ENCODE data around the gene ABI1. TPM values are rescaled to one million over a fixed set of nuclear protein-coding genes. Genes with fewer than 3 reads are reported as not detected.

ABI1 gene
- total and polyA plus RNA-seq, 5 experiments from 2014 or later: 61.7 to 71.9 (median 64.9) TPM

DNA sequence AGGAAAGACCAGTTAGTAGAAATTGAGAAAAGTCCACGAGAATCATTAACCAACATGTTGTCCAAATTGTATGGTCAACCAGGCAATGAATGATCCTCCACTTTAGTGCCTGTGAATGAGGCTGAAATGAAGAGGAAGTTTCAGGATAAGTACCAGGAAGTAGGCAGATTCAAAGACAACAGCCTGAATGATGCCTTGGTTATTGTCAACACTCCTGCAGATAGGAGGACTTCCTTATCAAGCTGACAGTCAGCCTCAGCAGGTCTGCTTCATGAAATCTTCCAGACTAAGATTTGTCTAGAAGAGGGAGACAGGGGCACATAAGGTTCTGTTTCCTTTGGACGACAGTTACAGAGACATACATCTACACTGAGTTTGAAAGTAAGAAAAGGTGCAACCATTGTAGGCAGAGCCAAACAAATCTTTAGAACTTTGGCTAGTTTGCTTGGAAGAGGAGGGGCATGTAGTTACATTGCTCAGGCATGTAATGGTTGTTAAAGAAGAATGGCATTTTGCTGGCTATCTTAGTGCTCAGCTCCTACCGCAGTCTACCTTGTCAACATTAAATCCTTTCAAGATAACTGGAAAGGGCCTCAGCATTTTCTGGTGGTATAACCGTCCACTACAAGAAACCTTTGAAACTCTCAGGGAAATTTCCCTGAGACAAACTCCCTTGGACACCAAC is 81.4 kb downstream of the ABI1 start:
- no peaks in the 10 kb centered on the region for H3K27me3 Mint-ChIP-seq
- POLR2A ChIA-PET: no interaction called here

DNA sequence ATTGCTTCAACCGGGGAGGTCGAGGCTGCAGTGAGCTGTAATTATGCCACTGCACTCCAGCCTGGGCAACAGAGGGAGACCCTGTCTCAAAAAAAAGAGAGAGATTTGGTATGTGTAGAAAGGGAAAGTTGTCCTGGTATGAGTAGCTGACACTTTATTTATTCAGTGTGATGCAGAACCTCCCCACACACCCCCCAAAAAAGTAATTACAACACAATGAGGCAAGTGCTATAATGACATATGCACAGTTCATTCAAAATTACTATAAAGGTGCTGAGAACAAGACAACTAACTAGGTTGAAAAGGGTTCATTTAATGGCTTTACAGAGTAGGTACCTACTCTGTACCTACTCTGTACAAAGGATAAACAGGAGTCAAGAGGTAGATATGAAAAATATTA is 83.1 kb downstream of the ABI1 start:
- DNase-seq: no peak
- Mint-ChIP-seq H3K27me3 (no peaks in the 10 kb centered on the region), H3K4me3 (peak overlapping the region in 1 of 10 donors; percentile 12), H3K36me3 (peaks cover 0 to 20% (median 8%) of the 10 kb centered on the region in 3 donors), H3K9me3 (no peaks in the 10 kb centered on the region), H3K27ac (peak overlapping the region in 7 of 10 donors; percentile 41 to 74 (median 62)), H3K4me1 (peaks cover 33 to 87% (median 84%) of the 10 kb centered on the region in 4 donors)
- no peak for ATAC-seq
- POLR2A ChIA-PET: no interaction called here

More for the DNA sequence above, 81.4 kb downstream of the ABI1 start:
- Mint-ChIP-seq H3K4me3 (peak overlapping the region in 1 of 10 donors; percentile 29), H3K36me3 (peaks cover 0 to 17% (median 8%) of the 10 kb centered on the region in 3 donors), H3K27ac (peak overlapping the region in 6 of 10 donors; percentile 12 to 74 (median 44)), H3K9me3 (no peaks in the 10 kb centered on the region), H3K4me1 (peaks cover 38 to 92% (median 87%) of the 10 kb centered on the region in 4 donors)
- ATAC-seq (no peak), DNase-seq (no peak)

DNA sequence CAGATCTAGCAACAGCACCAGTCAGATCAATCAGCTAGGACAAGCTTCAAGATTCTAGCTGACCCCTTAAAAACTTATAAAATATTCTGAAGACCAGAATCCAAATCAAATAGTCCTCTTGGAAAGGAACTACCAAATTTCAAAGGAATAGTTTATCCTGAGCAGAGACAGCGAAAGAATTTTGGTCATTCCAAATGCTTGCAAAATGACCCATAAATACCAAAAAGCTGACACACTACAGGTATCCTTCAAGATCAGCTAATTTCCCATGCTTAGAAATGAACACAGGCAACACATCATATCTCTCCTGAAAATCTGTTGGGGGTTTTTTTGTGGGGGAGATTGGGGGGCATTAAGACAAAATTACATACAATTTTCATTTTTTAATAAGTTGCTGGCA is 84.5 kb downstream of the ABI1 start:
- Mint-ChIP-seq H3K36me3 (peaks cover 0 to 20% (median 12%) of the 10 kb centered on the region in 3 donors), H3K27ac (peak overlapping the region in 5 of 10 donors; percentile 10 to 49 (median 37)), H3K4me3 (no peak overlapping the region), H3K27me3 (no peaks in the 10 kb centered on the region), H3K9me3 (no peaks in the 10 kb centered on the region), H3K4me1 (peaks cover 25 to 83% (median 78%) of the 10 kb centered on the region in 4 donors)
- POLR2A ChIA-PET: no interaction called here
- ATAC-seq (no peak), DNase-seq (no peak)

DNA sequence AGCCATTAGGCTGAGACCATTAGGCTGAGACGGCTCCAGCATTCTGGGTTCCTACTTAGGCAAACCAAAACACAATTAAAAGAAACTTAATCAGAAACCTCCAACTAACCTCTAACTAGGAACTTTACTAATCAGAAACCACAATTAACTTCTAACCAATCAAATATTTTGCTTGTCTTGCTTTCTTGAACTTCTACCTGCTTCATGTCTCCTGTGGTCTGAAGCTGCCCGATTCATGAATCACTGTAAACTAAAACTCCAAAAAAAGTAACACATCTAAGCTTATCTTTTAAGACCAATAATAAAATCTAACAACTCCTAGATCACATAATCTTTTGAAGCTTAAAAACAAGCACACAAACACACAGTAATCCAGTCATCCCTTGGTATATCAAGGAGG is 87.1 kb downstream of the ABI1 start:
- Mint-ChIP-seq H3K27ac (peak overlapping the region in 7 of 10 donors; percentile 6 to 72 (median 51)), H3K9me3 (no peaks in the 10 kb centered on the region), H3K4me3 (peak overlapping the region in 2 of 10 donors; percentile 3 to 11), H3K36me3 (peaks cover 0 to 41% (median 9%) of the 10 kb centered on the region in 3 donors), H3K27me3 (no peaks in the 10 kb centered on the region), H3K4me1 (peaks cover 17 to 66% (median 60%) of the 10 kb centered on the region in 4 donors)
- DNase-seq (no peak), ATAC-seq (no peak)
- POLR2A ChIA-PET: no interaction called here

DNA sequence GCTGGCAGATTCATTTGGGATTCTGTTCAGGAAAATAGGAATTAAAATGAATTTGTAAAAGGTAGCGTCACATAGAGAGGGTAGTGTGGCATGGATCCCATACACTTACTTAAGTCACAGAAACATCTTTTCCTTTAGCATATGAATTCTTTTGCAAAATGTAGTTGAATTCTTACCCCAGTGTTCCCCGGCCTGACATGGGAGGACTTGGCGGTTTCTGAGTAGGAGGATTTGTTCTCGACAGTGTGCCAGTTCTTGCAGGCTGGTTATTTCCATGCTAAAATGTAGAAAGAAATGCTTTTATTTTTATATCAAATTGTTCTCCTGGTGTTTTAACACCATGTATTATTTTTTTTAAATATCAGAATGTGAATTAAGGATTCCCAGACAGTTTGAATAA is 90.7 kb downstream of the ABI1 start:
- peaks cover 4 to 40% (median 34%) of the 10 kb centered on the region in 4 donors for H3K4me1 Mint-ChIP-seq
- POLR2A ChIA-PET: no interaction called here
- ATAC-seq: no peak
- peaks cover 0 to 56% (median 15%) of the 10 kb centered on the region in 3 donors for H3K36me3 Mint-ChIP-seq
- H3K27ac Mint-ChIP-seq: no peak overlapping the region
- no peaks in the 10 kb centered on the region for H3K27me3 Mint-ChIP-seq
- no peaks in the 10 kb centered on the region for H3K9me3 Mint-ChIP-seq
- H3K4me3 Mint-ChIP-seq: no peak overlapping the region
- no peak for DNase-seq

DNA sequence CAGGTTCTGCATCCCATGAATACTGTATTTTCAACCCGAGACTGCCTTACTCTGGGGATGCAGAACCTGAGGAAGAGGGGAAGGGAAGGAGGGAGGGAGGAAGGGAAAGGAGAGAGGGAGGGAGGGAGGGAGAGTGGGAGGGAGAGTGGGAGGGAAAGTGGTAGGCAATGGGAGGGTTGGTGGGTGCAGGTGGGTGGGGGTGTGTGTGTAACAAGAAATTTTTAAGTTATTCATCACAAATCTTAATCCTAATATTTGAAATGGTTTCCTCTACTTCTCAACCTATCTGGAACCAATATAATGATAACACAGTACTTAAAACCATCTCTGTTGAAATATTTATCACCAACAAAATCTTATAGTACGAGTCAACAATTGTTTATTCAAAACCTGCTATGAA is 95.2 kb downstream of the ABI1 start:
- H3K36me3 Mint-ChIP-seq: peaks cover 0 to 69% (median 11%) of the 10 kb centered on the region in 3 donors
- H3K9me3 Mint-ChIP-seq: no peaks in the 10 kb centered on the region
- peaks cover 2 to 7% (median 6%) of the 10 kb centered on the region in 4 donors for H3K4me1 Mint-ChIP-seq
- DNase-seq: no peak
- H3K27ac Mint-ChIP-seq: peak overlapping the region in 1 of 10 donors; percentile 20
- POLR2A ChIA-PET: no interaction called here
- H3K27me3 Mint-ChIP-seq: no peaks in the 10 kb centered on the region
- no peak for ATAC-seq
- no peak overlapping the region for H3K4me3 Mint-ChIP-seq

DNA sequence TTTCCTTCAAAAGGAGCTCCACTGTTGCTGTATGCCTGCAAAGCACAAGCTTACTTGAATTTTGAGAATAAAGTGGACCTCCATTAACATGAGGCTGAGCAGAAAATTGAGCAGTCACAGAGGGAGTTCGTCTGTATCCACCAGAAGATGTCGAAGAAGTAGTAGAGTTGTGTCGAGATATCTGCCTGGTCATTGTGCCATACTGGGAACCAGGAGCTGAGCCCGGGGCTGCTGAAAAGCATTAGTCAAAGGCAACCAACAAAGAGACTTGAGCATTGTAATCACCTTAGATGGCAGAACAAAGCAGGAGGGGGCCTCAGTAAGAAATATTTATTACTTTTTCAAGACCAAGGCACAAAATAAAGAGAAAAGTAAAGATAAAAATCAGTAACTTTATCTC is 101.8 kb downstream of the ABI1 start:
- Mint-ChIP-seq H3K36me3 (peaks cover 3 to 59% (median 4%) of the 10 kb centered on the region in 3 donors), H3K27me3 (no peaks in the 10 kb centered on the region), H3K4me3 (no peak overlapping the region), H3K27ac (peak overlapping the region in 2 of 10 donors; percentile 59 to 72), H3K9me3 (no peaks in the 10 kb centered on the region), H3K4me1 (peaks cover 3 to 12% (median 8%) of the 10 kb centered on the region in 4 donors)
- POLR2A ChIA-PET: interaction anchor here (0.5 kb wide), 1 partner anchor 69 kb away, joined by 3 read pairs; no protein-coding TSS in a partner anchor
- DNase-seq: no peak
- ATAC-seq: no peak

DNA sequence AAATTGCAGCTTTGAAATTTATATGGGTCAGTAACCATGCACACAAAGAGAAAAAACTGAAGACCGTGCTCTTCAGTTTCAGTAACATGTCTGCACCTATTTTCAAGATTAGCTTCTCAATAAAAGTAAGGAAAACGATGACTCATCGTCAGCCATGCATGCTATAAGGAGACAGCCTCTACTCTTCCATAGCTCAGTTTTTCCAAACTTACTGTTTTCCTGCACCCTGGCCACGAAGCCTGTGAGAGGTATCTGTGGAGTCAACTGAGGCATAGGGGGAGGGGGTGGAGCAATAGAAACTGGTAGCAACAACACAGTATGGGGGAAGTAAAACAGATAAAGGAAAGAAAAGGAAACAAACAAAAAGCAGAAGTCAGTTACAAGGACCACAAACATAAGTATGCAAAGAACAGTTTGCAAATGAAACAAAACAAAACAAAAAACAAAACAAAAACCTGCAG is 105.3 kb downstream of the ABI1 start:
- Mint-ChIP-seq H3K27me3 (no peaks in the 10 kb centered on the region), H3K27ac (peak overlapping the region in 8 of 10 donors; percentile 5 to 82 (median 53)), H3K4me1 (peaks cover 0 to 10% (median 5%) of the 10 kb centered on the region in 4 donors), H3K36me3 (peaks cover 3 to 64% (median 4%) of the 10 kb centered on the region in 3 donors), H3K9me3 (no peaks in the 10 kb centered on the region), H3K4me3 (peak overlapping the region in 1 of 10 donors; percentile 36)
- POLR2A ChIA-PET: no interaction called here
- DNase-seq (no peak), ATAC-seq (no peak)

DNA sequence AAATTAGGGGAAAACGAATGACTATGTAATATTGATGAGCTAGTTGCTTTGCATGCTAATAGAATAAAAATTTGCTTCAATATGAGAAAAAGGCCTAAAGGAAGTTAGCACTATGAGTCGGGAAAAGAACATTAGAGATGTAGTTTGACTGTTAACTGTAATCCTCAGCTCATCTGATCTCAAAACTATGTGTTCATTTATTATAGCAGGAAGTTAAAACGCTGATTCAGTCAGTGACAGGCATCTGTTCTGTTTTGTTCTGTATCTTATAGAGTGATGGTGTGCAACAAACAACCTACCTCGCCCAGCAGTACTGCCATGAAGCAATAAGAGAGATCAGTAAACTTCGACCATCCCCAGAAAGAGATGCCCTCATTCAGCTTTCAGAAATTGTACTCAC is 114.7 kb downstream of the ABI1 start:
- POLR2A ChIA-PET: interaction anchor here (0.6 kb wide), 1 partner anchor 400 kb away, joined by 3 read pairs; no protein-coding TSS in a partner anchor

DNA sequence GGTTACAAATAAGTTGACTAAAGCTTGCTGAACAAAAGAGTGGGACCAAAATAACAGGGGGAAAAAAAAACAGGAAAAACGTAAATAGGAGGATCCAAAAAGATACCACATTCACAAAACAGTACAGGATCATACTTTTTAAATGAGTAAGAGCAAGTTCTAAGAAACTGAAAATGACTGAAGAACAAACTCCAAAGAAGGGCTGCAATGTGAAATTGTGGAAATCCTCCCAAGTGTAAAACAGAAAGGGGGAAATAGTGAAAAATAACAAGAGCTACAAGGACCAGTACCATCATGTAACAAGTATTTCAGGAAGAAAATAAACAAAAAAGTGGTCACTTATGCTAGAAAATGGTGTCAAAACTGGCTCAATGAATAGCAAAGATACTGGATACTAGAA is 116.9 kb downstream of the ABI1 start:
- POLR2A ChIA-PET: interaction anchor here (1.4 kb wide), 1 partner anchor 8 kb away, joined by 3 read pairs; no protein-coding TSS in a partner anchor

More for the DNA sequence above, 114.7 kb downstream of the ABI1 start:
- Mint-ChIP-seq H3K36me3 (peaks cover 8 to 67% (median 15%) of the 10 kb centered on the region in 3 donors), H3K9me3 (no peaks in the 10 kb centered on the region), H3K4me1 (peaks cover 0 to 6% (median 0%) of the 10 kb centered on the region in 4 donors), H3K27ac (peak overlapping the region in 8 of 10 donors; percentile 7 to 70 (median 34)), H3K27me3 (no peaks in the 10 kb centered on the region), H3K4me3 (no peak overlapping the region)
- ATAC-seq: no peak
- no peak for DNase-seq

DNA sequence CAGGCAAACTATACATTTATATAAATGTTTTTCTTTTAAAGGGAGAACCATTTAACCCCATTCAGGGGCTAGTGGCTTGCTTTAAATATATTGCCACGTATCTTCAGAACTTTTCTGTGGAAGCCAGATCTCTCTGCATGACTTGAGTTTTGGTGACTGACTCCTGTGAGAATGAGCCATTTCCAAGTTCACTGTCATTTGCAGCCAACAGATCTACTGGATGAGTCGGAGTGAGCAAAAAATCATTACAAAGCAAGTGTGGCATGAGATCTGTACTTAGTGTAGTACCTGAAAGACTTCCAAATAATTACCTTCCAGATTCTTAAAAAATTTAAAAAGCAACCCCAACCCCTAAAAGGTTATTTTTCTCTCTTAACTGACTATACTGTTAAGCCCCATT is 117.7 kb downstream of the ABI1 start:
- H3K9me3 Mint-ChIP-seq: no peaks in the 10 kb centered on the region
- H3K36me3 Mint-ChIP-seq: peaks cover 8 to 62% (median 21%) of the 10 kb centered on the region in 3 donors
- no peak for DNase-seq
- no peaks in the 10 kb centered on the region for H3K27me3 Mint-ChIP-seq
- no peak overlapping the region for H3K4me3 Mint-ChIP-seq
- peaks cover 0 to 12% (median 4%) of the 10 kb centered on the region in 4 donors for H3K4me1 Mint-ChIP-seq
- peak overlapping the region in 5 of 10 donors; percentile 31 to 58 (median 53) for H3K27ac Mint-ChIP-seq
- POLR2A ChIA-PET: interaction anchor here (1.4 kb wide), 1 partner anchor 9 kb away, joined by 3 read pairs; no protein-coding TSS in a partner anchor
- no peak for ATAC-seq

More for the DNA sequence above, 116.9 kb downstream of the ABI1 start:
- peak overlapping the region in 7 of 10 donors; percentile 9 to 87 (median 16) for H3K27ac Mint-ChIP-seq
- DNase-seq (no peak), ATAC-seq (no peak)
- no peak overlapping the region for H3K4me3 Mint-ChIP-seq
- no peaks in the 10 kb centered on the region for H3K9me3 Mint-ChIP-seq
- peaks cover 8 to 68% (median 21%) of the 10 kb centered on the region in 3 donors for H3K36me3 Mint-ChIP-seq
- H3K4me1 Mint-ChIP-seq: peaks cover 0 to 9% (median 4%) of the 10 kb centered on the region in 4 donors
- H3K27me3 Mint-ChIP-seq: no peaks in the 10 kb centered on the region

DNA sequence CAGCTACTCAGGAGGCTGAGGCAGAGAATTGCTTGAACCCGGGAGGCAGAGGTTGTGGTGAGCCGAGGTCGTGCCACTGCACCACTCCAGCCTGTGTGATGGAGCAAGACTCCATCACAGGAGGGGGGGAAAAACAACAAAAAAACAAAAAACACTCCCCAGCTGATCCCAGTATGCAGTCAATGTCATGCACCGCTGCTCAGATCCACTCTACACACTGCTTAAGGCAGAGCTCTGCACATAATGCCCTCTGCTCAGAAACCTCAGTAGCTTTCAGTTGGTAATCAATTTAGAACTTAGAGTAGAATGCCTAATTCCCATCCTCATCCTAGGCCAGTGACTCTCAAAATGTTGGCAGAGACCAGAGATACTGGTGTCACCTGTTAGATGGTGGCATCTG is 119.4 kb downstream of the ABI1 start:
- Mint-ChIP-seq H3K27ac (peak overlapping the region in 4 of 10 donors; percentile 23 to 65 (median 32)), H3K4me3 (no peak overlapping the region), H3K9me3 (no peaks in the 10 kb centered on the region), H3K4me1 (peaks cover 0 to 21% (median 4%) of the 10 kb centered on the region in 4 donors), H3K36me3 (peaks cover 8 to 59% (median 19%) of the 10 kb centered on the region in 3 donors), H3K27me3 (no peaks in the 10 kb centered on the region)
- ATAC-seq (no peak), DNase-seq (no peak)
- POLR2A ChIA-PET: no interaction called here

DNA sequence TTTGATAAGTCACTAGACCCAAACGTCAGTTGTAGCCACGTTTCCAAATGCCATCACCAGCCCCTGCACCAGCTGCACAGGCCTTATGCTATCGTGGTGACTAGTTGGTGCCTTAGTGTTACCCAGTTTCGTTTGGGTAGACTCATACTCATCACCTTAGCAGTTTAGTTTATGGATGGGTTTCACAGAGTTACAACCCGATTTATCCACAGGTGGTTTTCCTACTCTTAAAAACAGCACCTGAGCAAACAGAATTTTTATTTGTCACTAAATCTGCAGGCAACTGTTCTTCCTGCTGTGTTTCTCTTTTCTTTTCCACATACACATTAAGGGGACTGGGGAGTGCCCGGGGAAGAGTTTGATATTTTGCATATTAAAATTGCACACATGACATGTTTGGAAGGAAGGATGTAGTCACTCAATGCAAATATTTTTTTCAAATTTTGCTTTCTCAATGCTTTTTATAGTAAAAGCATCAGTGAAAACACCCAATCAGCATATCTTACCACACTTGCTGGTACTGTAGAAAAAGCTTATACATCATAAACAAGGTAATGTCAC is 121.6 kb downstream of the ABI1 start:
- Mint-ChIP-seq H3K36me3 (peaks cover 5 to 53% (median 17%) of the 10 kb centered on the region in 3 donors), H3K4me3 (no peak overlapping the region), H3K9me3 (no peaks in the 10 kb centered on the region), H3K4me1 (peaks cover 0 to 21% (median 4%) of the 10 kb centered on the region in 4 donors), H3K27me3 (no peaks in the 10 kb centered on the region), H3K27ac (peak overlapping the region in 7 of 10 donors; percentile 31 to 80 (median 67))
- no peak for ATAC-seq
- no peak for DNase-seq
- POLR2A ChIA-PET: no interaction called here
